HG03442 (cell line): ENCODE measurements around the gene OR4E2.
"Not testable (repeated sequence)": the region's sequence is repeated elsewhere in the genome, so short reads cannot be mapped to it uniquely, and the experiment has no call there.

Source experiments
- ATAC-seq: cut with Tn5 transposase; IDR thresholded peaks from one replicate; pipeline ENCODE4 v1.9.1; 2021; ENCODE audit warnings: mild to moderate bottlenecking, moderate library complexity; ENCODE audit not compliant: unreplicated experiment

The OR4E2 gene, protein sequence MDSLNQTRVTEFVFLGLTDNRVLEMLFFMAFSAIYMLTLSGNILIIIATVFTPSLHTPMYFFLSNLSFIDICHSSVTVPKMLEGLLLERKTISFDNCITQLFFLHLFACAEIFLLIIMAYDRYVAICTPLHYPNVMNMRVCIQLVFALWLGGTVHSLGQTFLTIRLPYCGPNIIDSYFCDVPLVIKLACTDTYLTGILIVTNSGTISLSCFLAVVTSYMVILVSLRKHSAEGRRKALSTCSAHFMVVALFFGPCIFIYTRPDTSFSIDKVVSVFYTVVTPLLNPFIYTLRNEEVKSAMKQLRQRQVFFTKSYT

DNA sequence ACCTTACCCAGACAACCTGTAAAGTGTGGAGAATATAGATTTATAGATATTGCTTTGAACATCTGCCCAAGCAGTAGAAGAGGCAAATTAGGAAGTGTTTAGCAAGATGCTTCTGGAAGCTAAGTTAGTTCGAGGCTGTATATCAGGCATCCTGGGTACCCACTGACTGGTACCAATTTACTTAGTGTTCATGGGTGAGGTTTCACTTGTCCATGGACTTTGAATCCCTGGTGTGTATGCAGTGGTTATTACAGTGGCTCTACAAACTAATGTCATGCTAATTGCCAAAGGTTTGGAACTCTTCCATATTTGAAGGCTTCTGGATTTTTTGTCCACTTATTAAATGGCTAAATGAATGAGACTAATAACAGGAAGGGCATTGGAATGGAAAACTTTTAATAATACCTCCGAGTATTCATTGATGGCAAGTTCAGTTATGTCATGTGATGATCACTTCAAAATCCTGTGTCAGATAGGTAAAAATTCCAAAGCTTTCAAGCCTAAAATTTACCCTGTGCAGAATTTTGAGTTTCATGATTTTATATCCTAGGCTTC lies at the start of gene OR4E2:
TSS of gene OR4E2 (plus strand) at position 505 of the 555 bp plus-strand sequence. CDS start 11,248 bp downstream, outside the sequence.
- ATAC-seq, result no peak

DNA sequence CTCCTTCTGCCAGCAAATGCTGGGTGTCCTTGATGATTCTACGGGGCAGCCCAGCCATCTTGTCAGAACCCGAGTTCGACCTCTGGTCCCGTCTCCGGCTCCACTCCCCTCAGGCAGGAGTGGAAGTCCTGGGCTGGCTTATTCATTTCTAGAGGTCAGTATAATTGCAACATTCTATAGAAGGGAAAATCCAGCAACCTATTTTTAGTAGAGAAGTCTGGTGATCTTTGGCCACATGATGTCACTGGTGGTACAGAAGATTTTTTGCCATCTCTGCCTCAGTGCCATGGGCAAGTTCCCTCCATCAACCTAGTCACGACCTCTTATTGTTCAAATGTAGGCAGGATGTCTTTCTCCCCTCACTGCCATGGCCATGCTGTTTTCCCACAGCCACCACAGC lies 41.3 kb upstream of the OR4E2 start:
- no peak for ATAC-seq

DNA sequence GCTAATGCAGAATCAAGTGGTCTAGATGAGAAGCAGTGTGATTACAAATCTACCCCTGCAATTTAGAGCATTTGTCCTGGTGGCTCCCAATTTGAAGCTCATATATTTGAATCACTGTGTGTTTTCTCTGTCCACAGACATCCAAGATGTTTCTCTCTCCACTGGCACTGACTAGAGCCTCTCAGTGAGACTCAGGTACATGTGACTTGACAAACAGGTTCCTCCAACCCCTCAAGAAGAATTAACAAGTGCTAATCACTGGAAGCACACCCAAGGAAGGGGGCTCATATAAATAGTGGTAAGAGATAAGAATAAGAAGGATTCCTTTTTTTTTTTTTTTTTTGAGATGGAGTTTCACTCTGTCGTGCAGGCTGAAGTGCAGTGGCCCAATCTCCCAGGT lies 39.4 kb upstream of the OR4E2 start:
- no peak for ATAC-seq

DNA sequence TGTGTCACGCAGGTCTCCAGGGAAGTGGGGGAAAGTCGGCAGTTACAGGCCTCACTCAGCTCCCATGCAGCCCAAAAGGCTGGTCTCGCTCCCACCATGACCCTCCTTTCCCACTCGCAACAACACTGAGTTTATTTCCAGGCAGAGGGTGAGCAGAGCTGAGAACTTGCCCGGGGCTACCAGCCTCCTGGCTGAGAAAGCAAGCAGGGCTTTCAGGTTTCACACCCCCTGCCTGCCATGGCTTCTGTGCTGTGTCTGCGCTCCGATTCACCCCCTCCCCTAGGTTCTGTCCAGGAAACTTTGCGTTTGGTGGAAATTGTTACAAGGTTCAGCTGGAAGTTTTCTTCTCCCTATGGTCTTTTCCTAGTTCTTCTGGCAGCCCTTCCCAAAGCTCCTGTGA lies 36.0 kb upstream of the OR4E2 start:
- no peak for ATAC-seq

DNA sequence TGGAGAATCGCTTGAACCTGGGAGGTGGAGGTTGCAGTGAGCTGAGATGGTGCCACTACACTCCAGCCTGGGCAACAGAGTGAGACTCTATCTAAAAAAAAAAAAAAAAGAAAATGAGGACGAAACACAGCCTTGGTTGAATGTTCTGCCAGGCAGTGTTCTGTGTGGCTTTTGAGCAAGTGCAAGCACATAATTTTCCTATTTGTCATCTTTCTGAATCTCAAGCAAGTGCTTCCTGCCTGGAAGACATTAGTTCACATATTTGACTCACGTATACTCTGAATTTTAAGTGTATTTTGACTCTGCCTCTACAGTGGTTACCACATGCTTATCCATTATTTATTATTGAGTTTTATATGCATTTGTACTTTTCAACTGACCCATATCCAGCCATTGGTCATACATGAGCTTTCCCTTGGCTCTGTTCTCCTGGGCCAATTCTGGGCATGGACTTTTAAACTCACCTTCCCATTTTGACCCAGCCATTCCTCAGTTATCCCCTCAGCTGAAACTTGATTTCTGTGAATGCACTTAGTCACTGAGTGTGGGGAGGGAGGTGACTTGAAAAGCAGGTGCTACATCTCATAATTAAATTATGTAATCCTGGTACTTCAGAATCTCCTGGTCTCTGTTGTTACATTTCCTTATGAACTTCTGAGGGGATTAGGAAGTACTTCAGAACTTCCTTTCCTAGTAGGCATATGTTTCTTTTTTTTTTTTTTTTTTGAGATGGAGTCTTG lies 27.0 kb upstream of the OR4E2 start:
- no peak for ATAC-seq

DNA sequence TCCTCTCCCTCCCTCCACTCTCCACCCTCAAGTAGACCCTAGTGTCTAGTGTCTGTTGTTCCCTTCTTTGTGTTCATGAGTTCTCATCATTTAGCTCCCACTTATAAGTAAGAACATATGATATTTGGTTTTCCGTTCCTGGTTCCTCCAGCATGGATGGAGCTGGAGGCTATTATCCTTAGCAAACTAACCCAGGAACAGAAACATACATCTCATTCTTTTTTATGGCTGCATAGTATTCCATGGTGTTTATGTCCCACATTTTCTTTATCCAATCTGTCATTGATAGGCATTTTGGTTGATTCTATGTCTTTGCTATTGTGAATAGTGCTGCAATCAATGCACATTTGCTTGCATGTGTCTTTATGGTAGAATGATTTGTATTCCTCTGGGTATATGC lies 23.1 kb upstream of the OR4E2 start:
- ATAC-seq, result not testable (repeated sequence)

DNA sequence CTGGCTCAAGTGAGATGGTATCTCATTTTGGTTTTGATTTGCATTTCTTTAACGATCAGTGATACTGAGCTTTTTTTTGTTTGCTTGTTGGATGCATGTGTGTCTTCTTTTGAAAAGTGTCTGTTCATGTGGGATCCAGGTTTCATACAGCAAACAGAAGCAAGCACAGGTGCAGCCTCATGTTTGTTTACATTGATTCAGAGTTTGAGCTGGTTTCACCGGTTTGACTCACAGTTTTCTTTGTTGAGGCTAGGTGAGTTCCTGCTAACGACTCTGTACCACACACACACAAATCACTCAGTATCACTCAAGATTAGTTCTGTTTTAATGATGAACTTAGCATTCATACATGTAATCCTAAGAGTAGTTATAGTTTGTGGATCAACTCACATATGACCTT lies 22.6 kb upstream of the OR4E2 start:
- no peak for ATAC-seq

DNA sequence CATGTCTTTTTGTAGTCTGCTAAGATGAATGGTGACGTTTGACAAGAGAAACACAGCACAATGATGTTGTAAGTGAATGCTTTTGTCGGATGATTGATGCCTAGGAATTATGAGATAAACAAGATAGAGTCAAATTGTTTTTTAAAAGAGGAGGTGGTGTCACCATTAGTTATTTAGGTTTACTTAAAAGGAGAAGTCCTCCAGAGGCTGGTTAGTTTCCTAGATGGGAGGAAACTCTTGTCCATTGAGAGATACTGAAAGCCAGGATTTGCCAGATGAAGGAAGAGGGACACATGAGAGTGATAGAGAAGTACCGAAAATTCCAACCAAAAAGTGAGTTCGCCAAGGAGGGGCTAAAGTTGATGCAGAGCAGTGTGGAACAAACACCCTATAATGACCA lies 18.8 kb upstream of the OR4E2 start, which contains the start of gene OR10G2:
TSS of gene OR10G2 (minus strand) at position 101 of the 400 bp plus-strand sequence. CDS start at position 3, 98 bp downstream.
- no peak for ATAC-seq

DNA sequence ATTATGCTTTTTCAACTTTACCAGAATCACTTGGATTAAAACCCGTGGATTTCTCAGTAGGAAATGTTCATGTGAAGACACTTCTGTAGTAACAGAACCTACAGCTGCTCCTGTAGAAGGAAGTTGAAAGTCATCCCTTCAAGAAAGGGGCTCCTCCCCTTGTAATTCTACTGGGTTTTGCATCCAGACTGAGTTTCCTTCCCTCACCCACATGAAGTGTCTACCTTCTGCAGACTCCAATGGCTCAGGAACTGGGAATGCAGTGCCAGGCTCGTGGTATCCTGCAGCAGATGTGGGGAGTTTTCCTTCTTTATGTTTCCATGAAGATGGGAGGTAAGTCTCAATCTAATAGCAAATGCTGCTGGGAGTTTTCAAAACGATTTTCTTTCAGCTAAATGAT lies 11.0 kb upstream of the OR4E2 start:
- no peak for ATAC-seq

DNA sequence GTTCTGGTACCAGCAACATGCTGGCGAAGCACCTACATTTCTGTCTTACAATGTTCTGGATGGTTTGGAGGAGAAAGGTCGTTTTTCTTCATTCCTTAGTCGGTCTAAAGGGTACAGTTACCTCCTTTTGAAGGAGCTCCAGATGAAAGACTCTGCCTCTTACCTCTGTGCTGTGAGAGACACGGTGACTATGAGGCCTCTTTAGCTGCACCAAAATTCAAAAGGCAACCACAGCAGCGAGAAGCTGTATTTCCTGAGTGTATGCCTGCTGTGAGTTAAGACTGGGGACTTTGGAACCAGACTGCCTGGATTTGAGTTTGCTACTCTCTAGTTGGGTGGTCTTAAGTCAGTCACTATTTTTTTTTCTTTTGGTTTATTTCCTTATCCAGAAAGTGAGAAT lies 10.2 kb upstream of the OR4E2 start:
- no peak for ATAC-seq

DNA sequence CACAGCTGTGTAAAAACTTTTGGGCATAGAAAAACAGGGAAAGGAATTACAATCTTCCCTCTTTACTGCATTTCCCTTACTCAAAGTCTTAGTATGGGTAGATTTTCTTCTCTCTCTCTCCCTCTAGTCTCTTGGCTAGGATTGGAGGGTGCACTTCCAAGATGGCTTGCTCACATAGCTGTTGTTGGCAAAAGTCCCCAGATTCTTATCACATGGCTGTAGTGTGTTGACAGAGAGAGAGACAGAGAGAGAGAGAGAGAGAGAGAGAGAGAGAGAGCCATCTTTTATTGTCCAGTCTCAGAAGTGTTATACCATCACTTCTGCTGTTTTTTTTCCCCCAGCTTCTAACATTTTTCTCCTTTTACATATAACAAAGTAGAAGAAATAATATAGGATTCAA lies 6.3 kb upstream of the OR4E2 start:
- ATAC-seq, result no peak

DNA sequence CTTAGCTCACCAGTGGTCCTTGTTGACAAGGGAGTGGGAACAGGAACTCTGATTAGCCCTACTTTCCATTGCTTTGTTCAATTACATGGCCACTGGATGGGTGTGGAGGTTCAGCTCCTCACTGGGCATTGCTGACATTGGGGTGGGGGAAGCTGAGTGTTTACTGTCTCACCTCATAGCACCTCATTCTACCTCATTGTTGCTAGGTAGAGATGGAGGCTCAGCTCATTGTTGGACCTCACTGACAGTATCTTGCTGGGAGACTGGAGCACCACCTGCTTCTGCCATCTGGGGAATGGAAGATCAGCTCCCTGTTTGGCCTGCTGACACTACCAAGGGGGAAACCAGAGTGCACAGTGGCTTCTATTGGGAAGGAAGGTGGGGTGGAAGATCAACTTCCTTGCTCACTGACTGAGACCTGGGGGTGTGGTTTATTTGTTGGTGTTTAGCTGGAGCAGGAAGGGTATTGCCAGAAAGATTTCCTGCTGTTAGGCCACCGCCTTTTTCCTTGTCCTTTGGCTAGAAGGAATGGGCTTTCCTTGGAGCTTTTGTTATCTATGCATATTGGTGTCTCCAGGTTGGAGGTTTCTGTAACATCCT lies 1.3 kb upstream of the OR4E2 start:
- ATAC-seq, result no peak

DNA sequence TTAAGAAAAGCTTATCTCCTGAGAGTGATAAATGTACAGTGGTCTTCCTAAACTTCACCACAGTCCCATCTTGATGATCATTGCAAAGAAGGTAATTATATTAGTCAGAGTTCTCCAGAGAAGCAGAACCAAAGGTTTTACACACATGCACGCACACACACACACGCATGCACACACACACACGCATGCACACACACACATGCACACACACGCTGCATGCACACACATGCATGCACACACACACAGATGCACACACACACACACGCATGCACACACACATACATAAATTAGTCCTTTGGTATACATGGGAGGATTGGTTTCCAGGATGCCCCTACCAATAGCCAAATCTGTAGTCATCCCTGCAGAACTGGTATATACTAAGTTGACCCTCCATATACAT lies 580 bp downstream of the OR4E2 start:
- no peak for ATAC-seq

DNA sequence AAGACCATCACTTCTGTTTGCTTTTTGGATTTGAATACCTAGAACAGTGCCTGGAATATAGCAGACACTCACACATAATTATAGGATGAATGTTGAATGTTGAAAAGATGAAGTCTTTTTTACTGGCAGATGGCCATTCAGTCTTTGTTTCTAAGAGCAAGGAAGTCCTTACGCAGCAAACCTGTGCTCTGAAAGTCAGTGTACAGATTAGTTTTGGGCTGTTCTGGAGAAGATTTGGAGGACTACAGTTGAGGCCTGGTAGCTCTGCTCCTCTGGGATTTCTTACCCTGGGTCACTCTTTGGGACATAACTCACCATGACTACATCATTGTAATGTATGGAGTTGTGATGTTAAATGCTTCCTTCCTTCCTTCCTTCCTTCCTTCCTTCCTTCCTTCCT lies 3.3 kb downstream of the OR4E2 start:
- ATAC-seq, result no peak

DNA sequence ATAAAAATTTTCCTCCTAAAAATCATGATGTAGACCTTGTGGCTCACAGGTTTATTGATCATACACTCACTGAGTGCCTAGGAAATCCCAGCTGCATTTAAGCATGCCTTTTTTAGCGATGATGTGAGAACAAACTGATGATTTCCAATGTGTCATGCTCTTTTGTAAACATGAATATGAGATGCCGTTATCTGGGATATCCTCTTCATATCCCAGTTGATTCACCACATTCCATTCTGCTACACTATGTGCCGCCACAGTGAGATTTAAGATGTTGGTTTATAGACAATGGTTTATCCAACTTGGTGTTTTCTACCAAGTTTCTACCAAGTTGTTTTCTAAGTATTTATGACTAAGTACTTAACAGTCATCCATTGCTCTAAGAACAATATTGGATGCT lies 14.7 kb downstream of the OR4E2 start:
- no peak for ATAC-seq

DNA sequence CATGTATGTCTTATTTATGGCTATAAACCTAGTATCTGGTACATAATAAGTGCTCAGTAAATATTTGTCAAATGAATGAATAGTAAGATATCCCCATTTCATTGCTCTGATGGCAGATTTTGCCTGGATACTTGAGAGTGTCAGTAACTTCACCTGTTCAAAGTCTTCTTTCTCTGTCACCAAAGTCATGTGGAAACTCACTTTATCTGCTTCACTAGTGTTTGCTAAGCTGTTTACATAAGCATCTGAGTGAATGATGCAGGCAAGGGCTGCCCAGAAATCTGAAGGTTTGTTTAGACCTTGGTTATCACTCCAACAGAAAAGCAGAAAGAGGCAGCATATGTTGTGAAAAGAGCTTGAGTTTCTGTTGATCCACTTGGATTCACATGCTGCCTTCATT lies 15.6 kb downstream of the OR4E2 start:
- ATAC-seq, result no peak

DNA sequence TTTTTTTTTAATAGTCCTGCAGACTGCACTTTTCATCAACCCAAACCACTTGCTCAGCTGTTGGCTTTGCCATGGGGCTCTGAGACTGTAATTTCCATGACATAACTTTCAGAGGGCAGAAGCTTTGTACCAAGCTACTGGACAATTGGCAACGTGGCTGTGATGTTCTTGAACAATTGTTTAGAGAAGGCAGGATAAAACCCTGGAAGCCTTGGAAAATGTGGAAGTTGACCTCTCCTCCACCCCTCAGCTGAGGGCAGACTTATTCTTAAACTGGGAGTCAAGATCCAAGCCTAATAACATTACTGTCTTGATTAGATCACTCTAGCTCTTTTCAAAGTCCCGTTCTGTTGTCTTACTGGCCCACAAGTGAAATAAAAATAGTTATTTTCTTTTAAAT lies 17.7 kb downstream of the OR4E2 start:
- no peak for ATAC-seq

DNA sequence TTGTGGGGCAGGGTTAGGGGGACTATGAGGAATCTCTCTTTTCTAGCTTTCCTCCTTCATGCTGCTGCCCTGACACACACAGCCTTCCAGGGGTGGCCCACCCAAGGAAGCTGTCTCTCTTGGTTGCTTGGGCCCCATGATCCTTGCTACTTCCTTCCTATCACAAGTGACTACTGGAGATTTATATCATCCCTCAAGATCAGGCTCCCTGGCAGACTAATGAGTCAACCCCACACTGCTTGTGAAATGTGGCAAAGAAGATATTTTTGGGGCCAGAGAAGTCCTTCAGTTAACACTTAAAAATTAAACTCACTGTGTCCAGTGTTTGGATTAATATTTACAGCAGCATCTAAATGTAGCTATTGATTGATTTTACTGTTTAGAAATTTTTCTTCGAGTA lies 18.5 kb downstream of the OR4E2 start:
- ATAC-seq, result no peak

DNA sequence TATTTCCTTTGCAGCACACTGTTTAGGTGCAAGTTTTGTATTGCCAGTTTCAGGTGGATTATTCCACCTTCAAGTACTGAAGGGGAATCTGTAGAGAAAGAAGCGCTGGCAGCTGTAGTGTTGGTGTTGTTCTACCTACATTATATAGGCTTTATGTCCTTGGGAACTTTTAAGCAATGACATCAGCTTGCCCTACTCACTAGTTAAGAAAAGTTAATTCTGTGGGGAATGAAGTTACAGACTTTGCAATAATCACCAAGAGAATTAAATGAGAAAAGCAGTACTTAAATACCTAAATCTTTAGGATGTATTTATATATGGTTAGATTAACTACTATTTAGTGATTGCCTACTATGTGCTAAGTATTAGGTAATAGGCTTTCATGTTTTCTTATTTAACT lies 20.1 kb downstream of the OR4E2 start, which contains the start of gene OR4E1:
TSS of gene OR4E1 (minus strand) at position 101 of the 400 bp plus-strand sequence. CDS start 2,883 bp downstream, outside the sequence.
- ATAC-seq, result no peak

DNA sequence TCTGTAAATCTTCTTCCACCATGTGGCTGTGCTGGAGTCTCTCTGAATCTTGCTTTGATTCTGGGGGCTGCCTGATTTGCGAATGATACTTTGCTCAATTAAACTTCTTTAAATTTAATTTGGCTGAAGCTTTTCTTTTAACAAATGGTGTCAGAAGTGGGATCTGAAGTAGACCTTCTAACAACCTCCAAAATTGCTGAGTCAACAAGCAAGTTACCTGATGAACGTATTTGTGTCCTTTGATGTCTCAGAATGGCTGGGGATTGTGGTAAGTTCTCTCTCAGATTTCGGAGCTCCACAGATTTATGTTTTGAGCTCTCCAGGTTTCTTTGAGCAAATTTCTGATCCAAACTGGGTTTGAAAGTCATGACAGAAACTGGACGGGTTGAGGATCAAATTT lies 21.9 kb downstream of the OR4E2 start:
- no peak for ATAC-seq

DNA sequence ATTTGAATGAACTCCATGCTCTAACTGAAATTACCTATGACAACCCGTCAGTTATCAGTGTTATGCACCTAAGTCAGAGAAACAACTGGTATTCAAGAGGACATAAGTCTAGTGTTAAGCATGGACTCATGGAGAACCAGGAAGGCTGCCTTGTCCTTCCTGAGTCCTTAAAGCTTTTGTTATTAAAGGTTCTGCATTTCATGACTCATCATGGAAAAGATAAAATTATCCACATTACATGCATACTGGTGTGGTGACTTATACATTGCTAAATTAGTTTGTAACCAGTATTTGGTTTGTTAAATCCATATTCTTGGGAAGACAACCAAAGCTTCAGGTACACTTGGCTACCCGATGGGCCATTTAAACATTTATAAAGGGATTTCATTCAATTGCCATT lies 26.4 kb downstream of the OR4E2 start:
- no peak for ATAC-seq

DNA sequence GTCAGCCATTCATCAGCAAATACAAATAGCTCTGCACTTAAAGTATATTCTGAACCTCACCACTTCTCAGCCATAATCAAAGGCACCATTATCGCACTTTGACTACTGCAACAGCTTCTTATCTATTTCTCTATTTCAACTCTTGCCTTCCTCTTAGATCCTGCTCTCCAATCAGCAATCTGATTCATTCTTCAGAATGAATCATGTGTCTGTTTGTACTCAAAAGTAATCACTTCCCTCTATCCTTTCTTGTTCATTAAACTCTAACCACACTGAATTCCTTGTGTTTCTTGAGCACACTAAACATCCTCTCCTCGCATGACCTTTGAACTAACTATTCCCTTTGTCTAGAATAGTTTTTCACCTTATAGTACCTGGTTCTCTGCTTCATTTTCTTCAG lies 32.8 kb downstream of the OR4E2 start:
- ATAC-seq, result no peak
